Measurements from ENCODE around the gene PHC2. TPM values are rescaled to one million over a fixed set of nuclear protein-coding genes. Genes with fewer than 3 reads are reported as not detected.

The PHC2 gene
- total RNA-seq, 1 donor from 2014 or later: 140 TPM

DNA sequence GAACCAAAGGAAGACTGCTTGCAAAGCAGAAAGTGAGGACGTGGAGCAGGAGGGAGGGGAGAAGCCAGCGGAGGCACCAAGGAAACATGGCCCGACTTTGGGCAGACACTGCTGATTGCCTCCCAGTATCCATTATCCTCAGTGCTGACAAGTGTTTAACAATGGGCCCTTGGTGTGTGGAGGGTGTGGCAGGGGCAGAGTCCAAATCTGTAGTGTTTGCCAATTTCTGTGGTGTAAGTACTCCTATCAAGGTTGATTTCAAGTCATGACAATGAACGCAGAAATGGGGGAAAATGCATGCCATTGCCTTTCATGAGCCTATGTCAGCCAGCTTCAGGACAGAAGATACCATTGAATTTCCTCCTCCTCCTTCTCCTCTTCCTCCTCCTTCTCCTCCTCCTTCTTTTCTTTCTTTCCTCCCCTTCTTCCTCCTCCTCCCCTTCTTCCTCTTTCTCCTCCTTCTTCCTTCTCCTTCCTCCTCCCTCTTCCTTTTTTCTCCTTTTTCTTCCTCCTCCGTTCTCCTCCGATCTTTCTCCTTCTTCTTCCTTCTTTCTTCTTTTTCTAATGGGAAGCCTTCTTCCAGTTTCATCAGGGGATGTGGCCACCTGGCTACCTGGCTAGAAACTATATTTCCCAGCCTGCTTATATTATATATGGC lies 10.3 kb upstream of the PHC2 start:
- no peak overlapping the region for H3K4me3 ChIP-seq (ENCODE audit: low read depth, low read length)
- TF ChIP-seq CTCF (conservative IDR thresholded peaks at IDR 0.05; ENCODE audit: low read depth, low read length): no peak
- no peak for DNase-seq (ENCODE audit: low read depth)

- TF ChIP-seq CTCF (conservative IDR thresholded peaks at IDR 0.05; ENCODE audit: low read depth, low read length): no peak
These were observed 8.8 kb upstream of the PHC2 start for GRCh38 chr1:33439662-33440061.

DNA sequence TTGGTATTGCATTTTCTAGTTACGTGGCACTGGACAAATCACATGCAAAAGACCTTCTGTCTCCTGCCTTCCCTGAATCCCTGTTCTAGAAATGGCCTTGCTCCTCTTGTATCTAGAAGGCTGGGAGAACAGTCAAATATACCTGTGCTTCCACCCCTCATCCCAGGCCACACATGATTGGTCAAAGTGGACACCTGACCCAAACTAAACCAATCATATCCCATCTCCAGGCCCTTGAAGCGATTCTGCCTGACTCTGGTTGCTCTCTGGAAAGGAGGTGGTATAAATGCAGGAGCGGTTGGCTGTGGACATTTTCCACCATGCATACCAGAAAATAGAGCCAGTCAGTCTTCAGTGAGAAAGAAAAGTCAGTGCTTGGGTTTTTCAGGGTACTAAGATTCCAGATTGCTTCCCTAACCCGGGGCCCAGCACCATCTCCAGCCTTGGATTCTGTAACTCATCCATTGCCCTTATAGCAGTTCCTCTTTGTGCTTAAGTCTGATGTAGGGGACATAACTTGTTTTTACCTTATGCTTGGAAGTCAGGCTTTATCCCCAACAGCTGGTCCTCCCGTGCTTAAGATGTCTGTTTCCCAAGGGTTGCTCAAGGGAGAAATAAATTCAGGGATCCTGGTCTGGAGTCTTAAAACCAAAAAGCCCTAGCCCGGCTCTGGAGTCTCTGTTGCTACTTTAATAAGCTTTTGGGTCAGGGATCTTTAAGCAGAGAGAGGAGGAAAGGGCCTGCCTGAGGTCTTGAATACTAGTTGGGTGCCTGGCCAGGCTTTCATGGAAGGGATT lies 7.7 kb upstream of the PHC2 start:
- TF ChIP-seq CTCF (conservative IDR thresholded peaks at IDR 0.05; ENCODE audit: low read depth, low read length): no peak
- H3K4me3 ChIP-seq (ENCODE audit: low read depth, low read length): no peak overlapping the region
- no peak for DNase-seq (ENCODE audit: low read depth)

More at GRCh38 chr1:33439662-33440061, 8.8 kb upstream of the PHC2 start:
- DNase-seq (ENCODE audit: low read depth): no peak
- H3K4me3 ChIP-seq (ENCODE audit: low read depth, low read length): no peak overlapping the region

GRCh38 chr1:33436557-33437285 lies 5.8 kb upstream of the PHC2 start:
- no peak for TF ChIP-seq CTCF (conservative IDR thresholded peaks at IDR 0.05; ENCODE audit: low read depth, low read length)
- DNase-seq (ENCODE audit: low read depth): no peak
- no peak overlapping the region for H3K4me3 ChIP-seq (ENCODE audit: low read depth, low read length)

- no peak for TF ChIP-seq CTCF (conservative IDR thresholded peaks at IDR 0.05; ENCODE audit: low read depth, low read length)
- no peak for DNase-seq (ENCODE audit: low read depth)
- no peak overlapping the region for H3K4me3 ChIP-seq (ENCODE audit: low read depth, low read length)
These were observed 4.4 kb upstream of the PHC2 start for GRCh38 chr1:33435096-33435820.

DNA sequence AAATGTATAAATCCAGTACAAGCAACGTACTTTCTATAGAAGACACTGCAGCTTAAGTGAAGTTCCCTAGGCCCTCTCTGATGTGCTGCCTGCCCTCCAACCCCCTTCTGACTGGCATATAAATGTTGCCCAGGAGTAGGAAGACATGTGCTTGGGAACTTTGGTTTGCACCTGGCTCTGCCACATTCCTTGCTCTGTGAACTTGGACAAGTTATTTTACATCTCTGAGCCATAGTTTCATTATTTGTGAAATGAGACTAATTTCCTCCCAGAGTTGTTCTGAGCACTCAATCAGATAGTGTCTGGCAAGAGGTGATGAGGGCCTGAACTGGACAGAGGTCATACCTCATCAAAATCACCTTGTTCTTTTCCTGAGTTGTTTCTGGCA lies 3.5 kb upstream of the PHC2 start:
- DNase-seq (ENCODE audit: low read depth): no peak
- no peak overlapping the region for H3K4me3 ChIP-seq (ENCODE audit: low read depth, low read length)
- TF ChIP-seq CTCF (conservative IDR thresholded peaks at IDR 0.05; ENCODE audit: low read depth, low read length): no peak

Data from epithelial cell of proximal tubule (primary cell).